Ishikawa (cell line): ENCODE measurements around the gene TSGA10IP.
A peak's percentile ranks its signal among the peaks of the same experiment; 100 is the strongest.

Source experiments
- CEBPB ChIP-seq: IDR thresholded peaks from 2 replicates; pipeline ENCODE4 v1.6.1; 2012
- CREB1 ChIP-seq: IDR thresholded peaks from 2 replicates; pipeline ENCODE4 v1.6.1; 2012; ENCODE audit warnings: low read depth
- EGR1 ChIP-seq: IDR thresholded peaks from 2 replicates; pipeline ENCODE4 v1.6.1; 2012
- NFIC ChIP-seq: IDR thresholded peaks from 2 replicates; pipeline ENCODE4 v1.6.1; 2012
- RAD21 ChIP-seq: IDR thresholded peaks from 2 replicates; pipeline ENCODE4 v1.6.1; 2012; ENCODE audit warnings: low read depth
- TEAD4 ChIP-seq: IDR thresholded peaks from 2 replicates; pipeline ENCODE4 v1.6.1; 2012
- YY1 ChIP-seq: IDR thresholded peaks from 2 replicates; pipeline ENCODE4 v1.6.1; 2012; ENCODE audit warnings: low read depth
- TF ChIP-seq, protein P1 (sequence below): IDR thresholded peaks from 2 replicates; pipeline ENCODE4 v1.6.1; 2012
- TF ChIP-seq, protein P2 (sequence below): IDR thresholded peaks from 2 replicates; pipeline ENCODE4 v1.6.1; 2012; ENCODE audit warnings: low read depth, mild to moderate bottlenecking

Gene TSGA10IP

DNA sequence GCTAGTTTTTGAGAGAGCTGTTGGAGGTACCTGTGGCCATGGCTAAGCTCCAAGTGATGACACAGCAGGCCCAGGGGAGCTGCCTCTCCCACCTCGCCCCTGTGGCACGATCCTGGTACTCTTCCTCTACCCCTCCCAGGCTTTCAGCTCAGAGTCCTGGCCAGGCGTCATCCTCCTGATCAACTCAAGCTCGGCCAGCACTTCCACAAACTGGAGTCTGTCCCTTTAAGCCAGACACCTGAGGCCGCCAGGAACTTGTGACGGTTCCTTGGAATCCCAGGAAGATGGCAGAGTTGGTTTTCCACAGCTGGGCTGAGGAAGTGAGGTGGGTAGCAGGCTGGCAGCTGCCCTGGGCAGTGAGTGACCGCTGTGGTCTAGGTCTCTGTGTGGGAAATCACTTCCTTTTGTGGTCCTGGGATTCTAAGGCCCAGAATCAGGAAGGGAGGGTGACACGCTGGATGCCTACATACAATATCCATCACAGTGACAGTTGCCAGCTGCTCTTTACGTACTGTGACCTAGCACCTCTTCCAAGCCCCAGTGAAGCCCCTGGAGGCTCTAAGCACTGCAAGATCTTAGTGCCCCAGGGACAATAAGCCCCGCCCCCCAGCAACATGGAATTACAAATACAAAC lies 63.3 kb downstream of the TSGA10IP start:
- TF ChIP-seq, protein P1, sequence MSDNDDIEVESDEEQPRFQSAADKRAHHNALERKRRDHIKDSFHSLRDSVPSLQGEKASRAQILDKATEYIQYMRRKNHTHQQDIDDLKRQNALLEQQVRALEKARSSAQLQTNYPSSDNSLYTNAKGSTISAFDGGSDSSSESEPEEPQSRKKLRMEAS, result peak; percentile 26; the same call in 1 of the 2 replicates
- no peak for TF ChIP-seq TEAD4
- no peak for TF ChIP-seq YY1
- TF ChIP-seq CREB1, result no peak
- TF ChIP-seq, protein P2, sequence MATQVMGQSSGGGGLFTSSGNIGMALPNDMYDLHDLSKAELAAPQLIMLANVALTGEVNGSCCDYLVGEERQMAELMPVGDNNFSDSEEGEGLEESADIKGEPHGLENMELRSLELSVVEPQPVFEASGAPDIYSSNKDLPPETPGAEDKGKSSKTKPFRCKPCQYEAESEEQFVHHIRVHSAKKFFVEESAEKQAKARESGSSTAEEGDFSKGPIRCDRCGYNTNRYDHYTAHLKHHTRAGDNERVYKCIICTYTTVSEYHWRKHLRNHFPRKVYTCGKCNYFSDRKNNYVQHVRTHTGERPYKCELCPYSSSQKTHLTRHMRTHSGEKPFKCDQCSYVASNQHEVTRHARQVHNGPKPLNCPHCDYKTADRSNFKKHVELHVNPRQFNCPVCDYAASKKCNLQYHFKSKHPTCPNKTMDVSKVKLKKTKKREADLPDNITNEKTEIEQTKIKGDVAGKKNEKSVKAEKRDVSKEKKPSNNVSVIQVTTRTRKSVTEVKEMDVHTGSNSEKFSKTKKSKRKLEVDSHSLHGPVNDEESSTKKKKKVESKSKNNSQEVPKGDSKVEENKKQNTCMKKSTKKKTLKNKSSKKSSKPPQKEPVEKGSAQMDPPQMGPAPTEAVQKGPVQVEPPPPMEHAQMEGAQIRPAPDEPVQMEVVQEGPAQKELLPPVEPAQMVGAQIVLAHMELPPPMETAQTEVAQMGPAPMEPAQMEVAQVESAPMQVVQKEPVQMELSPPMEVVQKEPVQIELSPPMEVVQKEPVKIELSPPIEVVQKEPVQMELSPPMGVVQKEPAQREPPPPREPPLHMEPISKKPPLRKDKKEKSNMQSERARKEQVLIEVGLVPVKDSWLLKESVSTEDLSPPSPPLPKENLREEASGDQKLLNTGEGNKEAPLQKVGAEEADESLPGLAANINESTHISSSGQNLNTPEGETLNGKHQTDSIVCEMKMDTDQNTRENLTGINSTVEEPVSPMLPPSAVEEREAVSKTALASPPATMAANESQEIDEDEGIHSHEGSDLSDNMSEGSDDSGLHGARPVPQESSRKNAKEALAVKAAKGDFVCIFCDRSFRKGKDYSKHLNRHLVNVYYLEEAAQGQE, result no peak
- no peak for TF ChIP-seq EGR1
- TF ChIP-seq CEBPB, result no peak
- peak; percentile 5; the same call in 1 of the 2 replicates for TF ChIP-seq RAD21
- no peak for TF ChIP-seq NFIC
